ENCODE measurements around the gene NUF2.
"Not testable (repeated sequence)": the region's sequence is repeated elsewhere in the genome, so short reads cannot be mapped to it uniquely, and the experiment has no call there.

NUF2 gene

DNA sequence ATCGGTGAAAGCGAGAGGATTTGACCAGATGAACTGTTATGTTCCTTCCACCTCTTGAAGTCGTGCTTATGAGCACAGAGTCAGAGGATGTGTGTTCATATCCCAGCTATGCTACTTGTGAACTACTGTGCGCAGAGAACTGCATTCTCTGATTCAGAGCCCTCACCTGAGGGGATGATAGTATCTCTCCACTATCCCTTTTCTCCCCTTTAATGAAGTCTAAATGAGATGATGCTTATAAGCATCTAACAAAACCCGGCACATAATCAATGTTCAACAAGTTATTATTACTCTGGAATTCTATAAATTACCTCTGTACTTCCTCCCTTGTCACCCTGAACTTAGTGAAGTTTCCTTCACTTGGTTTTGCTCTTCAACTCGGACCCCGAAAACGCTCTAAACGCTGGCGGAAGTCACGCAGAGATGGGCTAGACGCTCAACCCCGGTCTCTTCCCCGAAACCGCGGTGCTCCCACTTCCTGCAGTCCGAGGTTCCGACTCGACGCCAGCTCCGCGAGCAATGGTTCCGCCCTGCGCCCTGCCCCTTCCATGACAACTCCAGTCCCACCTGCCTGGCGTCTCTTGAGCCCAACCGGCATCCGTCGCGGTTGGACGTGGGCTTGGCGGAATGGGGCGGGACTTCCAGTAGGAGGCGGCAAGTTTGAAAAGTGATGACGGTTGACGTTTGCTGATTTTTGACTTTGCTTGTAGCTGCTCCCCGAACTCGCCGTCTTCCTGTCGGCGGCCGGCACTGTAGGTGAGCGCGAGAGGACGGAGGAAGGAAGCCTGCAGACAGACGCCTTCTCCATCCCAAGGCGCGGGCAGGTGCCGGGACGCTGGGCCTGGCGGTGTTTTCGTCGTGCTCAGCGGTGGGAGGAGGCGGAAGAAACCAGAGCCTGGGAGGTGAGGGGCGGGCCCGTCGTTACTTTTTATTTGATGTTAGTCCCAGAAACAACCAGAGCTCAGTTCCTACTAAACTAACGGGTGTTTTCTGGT, at the start of gene NUF2:
Gene NUF2 (plus strand): TSS at position 644 of the 995 bp plus-strand sequence. CDS start 4,098 bp downstream, outside the sequence.
- DNase-seq: peak; percentile 99

DNA sequence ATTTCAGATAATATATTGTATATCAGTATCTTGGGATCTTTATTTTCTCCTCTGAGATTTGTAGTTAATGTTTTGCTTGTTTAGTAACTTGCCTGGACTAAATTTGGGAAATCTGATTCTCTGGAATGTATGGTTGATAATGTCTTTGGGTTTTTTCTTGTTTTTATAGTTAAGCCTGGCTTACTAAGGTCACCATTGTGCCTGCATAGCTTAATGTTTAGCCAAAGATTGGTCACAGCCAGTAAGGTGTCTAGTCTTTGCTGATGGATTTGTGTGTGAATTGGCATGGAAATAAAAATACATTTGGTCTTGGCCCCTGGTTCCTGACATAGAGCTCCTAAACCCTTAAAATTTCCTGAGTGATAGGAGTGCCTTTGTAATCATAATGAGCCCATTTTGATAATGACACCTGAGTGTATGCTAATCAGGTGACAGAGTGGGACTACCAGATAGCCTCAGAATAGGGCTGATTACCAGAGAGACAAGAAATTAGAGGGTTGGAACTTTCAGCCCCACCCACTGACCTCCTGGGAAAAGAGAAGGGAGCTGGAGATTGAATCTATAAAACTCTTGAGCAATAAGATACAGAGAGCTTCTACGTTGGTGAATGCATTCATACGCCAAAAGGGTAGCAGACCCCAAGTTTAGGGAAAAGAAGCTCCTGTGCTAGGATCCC, 47.9 kb upstream of the NUF2 start:
- DNase-seq: no peak

DNA sequence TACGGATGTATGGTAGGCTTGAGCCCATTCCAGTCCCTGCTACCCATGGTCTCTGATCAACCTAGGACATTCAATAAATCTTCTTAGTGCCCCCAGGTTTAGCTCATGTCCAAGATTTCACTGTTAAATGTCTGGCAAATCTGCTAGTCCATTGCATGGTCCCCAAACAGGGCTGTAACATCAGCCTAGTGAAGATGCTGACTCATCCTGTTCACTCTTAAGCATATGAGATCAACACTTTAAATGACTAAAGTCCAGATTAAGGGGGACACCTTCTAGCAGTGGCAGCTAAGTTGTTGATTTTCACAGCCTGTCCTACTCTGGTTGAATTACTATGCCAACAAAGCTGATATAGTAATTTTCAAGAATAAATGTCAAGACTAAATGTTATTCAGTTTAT, 46.5 kb upstream of the NUF2 start:
- DNase-seq: no peak

DNA sequence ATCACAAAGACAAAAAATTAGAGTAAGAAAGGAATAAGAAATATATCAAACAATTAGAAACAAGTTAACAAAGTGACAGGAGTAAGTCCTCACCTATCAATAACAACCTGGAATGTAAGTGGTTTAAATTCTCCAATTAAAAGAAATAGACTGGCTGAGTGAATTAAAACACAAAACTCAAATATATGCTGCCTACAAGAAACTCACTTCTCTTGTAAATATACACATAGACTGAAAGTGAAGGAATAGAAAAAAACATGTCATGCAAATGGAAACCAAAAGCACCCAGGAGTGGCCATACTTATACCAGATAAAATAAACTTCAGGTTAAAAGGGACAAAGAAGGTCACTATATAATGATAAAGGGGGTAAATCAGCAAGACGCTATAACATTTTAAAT, 43.2 kb upstream of the NUF2 start:
- no peak for DNase-seq

DNA sequence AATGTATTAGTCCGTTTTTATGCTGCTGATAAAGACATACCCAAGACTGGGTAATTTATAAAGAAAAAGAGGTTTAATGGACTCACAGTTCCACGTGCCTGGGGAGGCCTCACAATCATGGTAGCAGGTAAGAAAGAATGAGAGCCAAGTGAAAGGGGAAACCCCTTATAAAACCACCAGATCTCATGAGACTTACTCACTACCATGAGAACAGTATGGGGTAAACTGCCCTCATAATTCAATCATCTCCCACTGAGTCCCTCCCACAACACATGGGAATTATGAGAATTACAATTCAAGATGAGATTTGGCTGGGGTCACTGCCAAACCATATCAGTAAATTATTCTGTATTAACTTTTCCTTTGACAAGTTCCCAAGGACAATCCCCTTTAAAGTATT, 36.9 kb upstream of the NUF2 start:
- not testable (repeated sequence) for DNase-seq

GRCh38 chr1:163290025-163290640, 31.6 kb upstream of the NUF2 start:
- no peak for DNase-seq

- DNase-seq: no peak
These were observed 30.3 kb upstream of the NUF2 start for GRCh38 chr1:163291461-163291860.

- not testable (repeated sequence) for DNase-seq
These were observed 29.6 kb upstream of the NUF2 start for GRCh38 chr1:163292153-163292552.

DNA sequence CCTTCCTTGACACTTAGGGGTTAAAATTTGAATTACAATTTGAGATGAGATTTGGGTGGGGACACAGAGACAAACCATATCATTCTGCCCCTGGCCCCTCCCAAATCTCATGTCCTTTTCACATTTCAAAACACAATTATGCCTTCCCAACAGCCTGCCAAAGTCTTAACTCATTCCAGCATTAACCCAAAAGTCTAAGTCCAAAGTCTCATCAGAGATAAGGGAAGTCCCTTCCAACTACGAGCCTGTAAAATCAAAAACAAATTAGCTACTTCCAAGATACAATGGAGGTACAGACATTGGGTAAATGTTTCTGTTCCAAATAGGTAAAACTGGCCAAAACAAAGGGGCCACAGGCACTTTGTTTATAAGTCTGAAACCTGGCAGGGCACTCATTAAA, 28.3 kb upstream of the NUF2 start:
- DNase-seq: not testable (repeated sequence)

GRCh38 chr1:163295949-163296348, 25.8 kb upstream of the NUF2 start:
- no peak for DNase-seq

DNA sequence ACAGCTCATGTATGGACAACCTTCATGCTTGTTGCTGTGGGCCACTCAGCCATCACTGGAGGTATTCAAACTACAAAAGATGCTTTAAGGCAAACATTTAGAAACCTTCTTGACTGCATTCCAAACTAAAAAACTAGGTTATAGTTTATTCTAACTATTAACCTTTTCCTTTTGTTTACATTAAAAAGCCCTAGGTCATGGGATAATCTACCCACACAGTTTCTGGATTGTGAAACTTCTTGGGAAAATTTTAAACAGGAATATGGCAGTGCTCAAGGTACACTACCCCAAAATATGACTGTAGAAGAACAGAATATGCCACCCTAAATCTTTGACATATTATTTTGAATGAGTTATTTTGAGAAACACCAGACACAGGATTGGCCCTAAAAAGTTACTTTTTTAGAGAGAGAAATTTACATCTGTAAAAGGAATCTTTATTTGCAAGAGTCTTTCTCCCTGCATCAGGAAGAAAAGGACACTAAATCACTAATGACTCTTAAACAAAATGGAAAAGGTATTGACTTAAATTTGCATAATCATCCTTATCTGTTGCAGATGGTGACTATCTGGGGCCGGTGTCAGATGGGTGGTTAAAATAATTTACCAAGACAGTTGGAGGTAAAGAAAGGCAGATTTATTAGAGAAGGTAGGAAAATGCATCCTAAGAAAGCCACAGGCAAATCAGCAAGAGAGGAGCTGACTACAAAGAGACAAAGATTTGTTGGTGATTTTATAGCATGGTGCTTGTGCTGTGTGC, 25.1 kb upstream of the NUF2 start:
- no peak for DNase-seq

- DNase-seq: no peak
These were observed 23.4 kb upstream of the NUF2 start for GRCh38 chr1:163298365-163298764.

DNA sequence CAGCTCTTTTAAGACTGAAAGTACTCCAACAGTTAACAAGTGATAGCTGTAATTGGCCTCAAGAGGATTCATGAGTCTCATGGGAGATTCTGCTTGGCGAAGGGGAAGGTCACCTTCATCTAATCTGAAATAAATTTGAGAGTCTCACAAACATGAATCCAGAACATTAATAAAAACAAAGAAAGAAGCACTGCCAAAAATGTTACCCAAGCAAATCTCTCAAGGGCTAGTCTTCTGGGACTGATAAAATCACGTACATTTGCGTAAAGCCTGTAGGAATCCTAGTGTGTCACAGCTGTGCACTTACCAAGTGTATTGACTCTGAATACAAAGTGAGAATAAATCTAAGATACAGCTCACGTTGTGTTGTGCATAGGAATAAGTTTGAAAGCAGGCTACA, 21.2 kb upstream of the NUF2 start:
- DNase-seq: no peak

DNA sequence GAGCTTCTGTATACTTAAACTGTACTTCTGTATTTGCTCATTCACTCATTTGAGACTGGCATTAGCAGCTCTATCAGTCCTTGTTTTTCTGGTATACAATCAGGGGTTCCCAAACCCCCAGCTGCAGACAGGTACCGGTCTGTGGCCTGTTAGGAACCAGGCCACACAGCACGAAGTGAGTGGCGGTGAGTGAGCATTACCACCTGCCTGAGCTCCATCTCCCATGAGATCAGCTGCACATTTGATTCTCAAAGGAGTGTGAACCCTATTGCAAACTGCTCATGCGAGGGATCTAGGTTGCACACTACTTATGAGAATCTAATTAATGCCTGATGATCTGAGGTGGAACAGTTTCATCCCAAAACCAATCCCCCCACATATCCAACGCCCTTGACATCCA, 18.2 kb upstream of the NUF2 start:
- no peak for DNase-seq

DNA sequence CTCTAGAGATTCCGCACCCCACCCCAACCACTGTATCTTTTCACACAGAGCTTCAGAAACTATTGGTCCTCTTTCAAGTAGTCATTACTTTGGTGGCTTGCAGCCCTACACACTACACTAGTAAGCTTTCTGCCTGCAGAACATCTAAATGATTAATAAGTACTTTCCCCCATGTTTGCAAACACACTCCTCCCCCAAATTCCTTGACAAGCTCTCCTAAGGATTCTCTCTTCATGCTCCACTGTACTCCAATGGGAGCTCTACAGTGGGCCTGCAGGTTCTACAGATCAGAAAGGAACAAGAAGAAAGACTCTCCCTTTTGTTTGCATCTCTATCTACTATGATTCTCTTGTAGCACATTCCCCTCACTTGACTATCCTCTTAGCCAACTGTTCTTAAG, 16.3 kb upstream of the NUF2 start:
- DNase-seq: no peak

- DNase-seq: no peak
These were observed 14.1 kb upstream of the NUF2 start for GRCh38 chr1:163307479-163308171.

DNA sequence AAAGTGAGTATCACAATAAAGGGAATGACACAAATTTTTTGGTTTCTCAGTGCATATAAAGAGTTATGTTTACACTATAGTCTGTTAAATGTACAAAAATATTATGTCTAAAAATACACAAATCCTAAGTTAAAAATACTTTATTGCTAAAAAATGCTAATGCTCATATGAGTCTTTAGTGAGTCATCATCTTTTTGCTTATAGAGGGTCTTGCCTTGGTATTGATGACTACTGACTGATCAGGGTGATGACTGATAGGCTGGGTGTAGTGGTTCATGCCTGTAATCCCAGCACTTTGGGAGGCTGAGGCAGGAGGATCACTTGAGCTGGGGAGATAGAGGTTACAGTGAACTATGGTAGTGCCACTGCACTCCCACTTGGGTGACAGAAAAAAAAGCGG, 12.9 kb upstream of the NUF2 start:
- no peak for DNase-seq

DNA sequence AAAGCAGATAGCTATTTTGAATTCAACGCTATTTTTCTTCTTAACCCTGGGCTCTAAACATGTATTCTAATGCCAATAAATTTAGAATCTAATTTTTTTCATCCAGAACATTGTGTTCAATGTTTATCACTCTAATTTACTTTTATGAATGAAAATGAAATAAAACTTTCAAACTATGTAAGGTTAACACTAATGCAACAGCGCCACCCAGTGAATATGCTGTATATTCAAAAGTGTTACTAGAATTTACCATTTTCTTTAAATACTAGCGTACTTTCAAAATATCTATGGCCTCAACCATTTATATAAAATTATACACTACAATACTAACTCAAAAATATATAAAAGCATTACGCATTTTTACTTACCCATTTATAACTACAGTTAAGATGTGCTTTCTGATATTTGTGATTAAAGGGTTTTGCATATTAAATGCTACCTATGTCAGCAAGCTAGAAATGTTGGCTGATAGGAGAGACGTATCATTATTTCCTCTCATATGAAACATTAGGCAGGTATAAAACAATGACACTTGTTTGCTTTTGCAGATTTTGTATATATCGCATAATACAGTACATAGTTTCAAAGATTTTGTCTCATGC, 5.9 kb upstream of the NUF2 start:
- peak; percentile 75 for DNase-seq

DNA sequence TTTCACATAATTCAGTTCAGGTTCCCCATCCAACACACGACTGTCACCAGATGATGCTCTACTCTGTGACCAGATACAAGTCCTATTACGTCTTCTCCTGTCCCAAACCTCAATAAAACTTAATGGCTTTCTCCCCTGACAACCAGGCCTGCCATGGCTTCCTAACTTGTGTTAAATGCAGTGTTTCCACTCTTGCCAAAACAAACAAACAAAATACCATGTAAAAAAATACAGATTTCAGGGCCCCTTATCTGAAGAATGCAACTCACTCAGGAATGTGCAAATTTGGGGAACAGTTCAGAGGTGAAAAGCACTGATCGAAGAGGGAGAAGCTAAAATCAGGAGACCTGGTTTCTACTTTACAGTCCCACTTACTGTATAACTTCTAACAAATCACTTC, 863 bp upstream of the NUF2 start:
- DNase-seq: no peak

DNA sequence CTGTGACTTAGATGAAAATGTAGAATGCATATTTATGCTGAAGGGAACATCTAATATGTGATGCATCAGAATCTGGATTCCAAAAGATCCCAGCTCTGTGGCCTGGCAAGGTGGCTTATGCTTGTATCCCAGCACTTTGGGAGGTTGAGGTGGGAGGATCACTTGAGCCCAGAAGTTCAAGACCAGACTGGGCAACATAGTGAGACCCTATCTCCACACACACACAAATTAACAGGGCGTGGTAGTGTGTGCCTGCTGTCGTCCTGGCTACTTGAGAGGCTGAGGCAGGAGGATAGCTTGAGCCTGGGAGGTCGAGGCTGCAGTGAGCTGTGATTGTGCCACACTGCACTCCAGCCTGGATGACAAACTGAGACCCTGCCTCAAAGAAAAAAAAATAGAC, 1.6 kb downstream of the NUF2 start:
- DNase-seq: not testable (repeated sequence)

DNA sequence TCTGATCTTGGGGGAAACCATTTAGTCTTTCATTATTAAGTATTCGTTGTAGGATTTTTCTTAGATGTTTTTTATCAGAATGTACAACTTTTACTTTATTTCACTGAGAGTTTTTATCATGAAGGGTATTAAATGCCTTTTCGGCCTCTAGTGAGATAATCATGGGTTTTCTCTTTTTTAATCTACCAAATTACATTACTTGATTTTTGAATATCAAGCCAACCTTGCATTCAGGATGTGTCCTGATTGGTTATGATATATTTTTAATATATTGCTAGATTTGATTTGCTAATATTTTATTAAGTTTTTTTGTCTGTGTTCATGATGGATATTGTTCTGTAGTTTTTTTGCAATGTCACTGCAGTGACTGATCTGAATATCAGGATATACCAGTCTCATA, 9.4 kb downstream of the NUF2 start:
- DNase-seq: no peak

GRCh38 chr1:163335216-163335615, 13.5 kb downstream of the NUF2 start:
- DNase-seq: no peak
